ENCODE data around the gene MATN3. TPM values are rescaled to one million over a fixed set of nuclear protein-coding genes. Genes with fewer than 3 reads are reported as not detected.
A peak's percentile ranks its signal among the peaks of the same experiment; 100 is the strongest.

Gene MATN3
- total RNA-seq, 2 donors from 2014 or later = not detected

DNA sequence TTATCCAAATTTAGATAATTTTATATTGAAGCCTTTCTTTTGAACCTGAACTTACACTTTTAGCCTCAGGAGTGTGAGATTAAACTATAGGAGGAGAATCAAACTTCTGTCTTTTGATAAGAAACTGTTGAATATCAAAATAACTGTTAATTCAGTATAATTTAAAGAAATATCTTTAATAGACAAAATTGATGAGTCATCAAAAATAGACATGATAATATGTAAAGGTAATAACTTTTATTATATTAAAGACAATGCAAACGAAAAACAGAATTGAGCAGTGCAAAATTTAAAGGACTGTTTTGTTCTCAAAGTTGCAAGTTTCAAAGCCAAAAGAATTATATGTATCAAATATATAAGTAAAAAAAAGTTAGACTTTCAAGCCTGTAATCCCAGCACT, 20.6 kb downstream of the MATN3 start:
- no peaks in the 10 kb centered on the region for H3K27me3 ChIP-seq
- H3K4me3 ChIP-seq = no peak overlapping the region
- peaks cover 20% of the 10 kb centered on the region for H3K4me1 ChIP-seq
- DNase-seq (no peak), ATAC-seq (no peak)
- WGBS, 2 donors = 71 to 82% methylated on average over 1 of the region's 1 CpG
- no peaks in the 10 kb centered on the region for H3K9me3 ChIP-seq
- no peaks in the 10 kb centered on the region for H3K36me3 ChIP-seq (replicated peaks in 1 of 2; ENCODE audit: insufficient read depth in 1 of 2, low read depth in 2 of 2)
- TF ChIP-seq, protein P1, sequence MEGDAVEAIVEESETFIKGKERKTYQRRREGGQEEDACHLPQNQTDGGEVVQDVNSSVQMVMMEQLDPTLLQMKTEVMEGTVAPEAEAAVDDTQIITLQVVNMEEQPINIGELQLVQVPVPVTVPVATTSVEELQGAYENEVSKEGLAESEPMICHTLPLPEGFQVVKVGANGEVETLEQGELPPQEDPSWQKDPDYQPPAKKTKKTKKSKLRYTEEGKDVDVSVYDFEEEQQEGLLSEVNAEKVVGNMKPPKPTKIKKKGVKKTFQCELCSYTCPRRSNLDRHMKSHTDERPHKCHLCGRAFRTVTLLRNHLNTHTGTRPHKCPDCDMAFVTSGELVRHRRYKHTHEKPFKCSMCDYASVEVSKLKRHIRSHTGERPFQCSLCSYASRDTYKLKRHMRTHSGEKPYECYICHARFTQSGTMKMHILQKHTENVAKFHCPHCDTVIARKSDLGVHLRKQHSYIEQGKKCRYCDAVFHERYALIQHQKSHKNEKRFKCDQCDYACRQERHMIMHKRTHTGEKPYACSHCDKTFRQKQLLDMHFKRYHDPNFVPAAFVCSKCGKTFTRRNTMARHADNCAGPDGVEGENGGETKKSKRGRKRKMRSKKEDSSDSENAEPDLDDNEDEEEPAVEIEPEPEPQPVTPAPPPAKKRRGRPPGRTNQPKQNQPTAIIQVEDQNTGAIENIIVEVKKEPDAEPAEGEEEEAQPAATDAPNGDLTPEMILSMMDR (IDR thresholded peaks at IDR 0.05) = no peak
- no peak for TF ChIP-seq POLR2A (IDR thresholded peaks at IDR 0.05)
- intact Hi-C loops (cut with DNase I) = no loop called here
- H3K27ac ChIP-seq = no peak overlapping the region

GRCh38 chr2:19990416-19990728, 22.1 kb downstream of the MATN3 start:
- DNase-seq (no peak), ATAC-seq (no peak)
- no peaks in the 10 kb centered on the region for H3K27me3 ChIP-seq
- H3K4me1 ChIP-seq = peaks cover 20% of the 10 kb centered on the region
- TF ChIP-seq, protein P1 (IDR thresholded peaks at IDR 0.05) = no peak
- no peak for TF ChIP-seq POLR2A (IDR thresholded peaks at IDR 0.05)
- peak overlapping the region; percentile 52 to 75 for H3K4me3 ChIP-seq
- no peaks in the 10 kb centered on the region for H3K36me3 ChIP-seq (replicated peaks in 1 of 2; ENCODE audit: insufficient read depth in 1 of 2, low read depth in 2 of 2)
- WGBS, 2 donors = 9 to 20% methylated on average over 6 to 10 of the region's 10 CpGs
- no peaks in the 10 kb centered on the region for H3K9me3 ChIP-seq
- intact Hi-C loops (cut with DNase I) = no loop called here
- peak overlapping the region in 2 of 4 donors; percentile 38 to 57 for H3K27ac ChIP-seq

DNA sequence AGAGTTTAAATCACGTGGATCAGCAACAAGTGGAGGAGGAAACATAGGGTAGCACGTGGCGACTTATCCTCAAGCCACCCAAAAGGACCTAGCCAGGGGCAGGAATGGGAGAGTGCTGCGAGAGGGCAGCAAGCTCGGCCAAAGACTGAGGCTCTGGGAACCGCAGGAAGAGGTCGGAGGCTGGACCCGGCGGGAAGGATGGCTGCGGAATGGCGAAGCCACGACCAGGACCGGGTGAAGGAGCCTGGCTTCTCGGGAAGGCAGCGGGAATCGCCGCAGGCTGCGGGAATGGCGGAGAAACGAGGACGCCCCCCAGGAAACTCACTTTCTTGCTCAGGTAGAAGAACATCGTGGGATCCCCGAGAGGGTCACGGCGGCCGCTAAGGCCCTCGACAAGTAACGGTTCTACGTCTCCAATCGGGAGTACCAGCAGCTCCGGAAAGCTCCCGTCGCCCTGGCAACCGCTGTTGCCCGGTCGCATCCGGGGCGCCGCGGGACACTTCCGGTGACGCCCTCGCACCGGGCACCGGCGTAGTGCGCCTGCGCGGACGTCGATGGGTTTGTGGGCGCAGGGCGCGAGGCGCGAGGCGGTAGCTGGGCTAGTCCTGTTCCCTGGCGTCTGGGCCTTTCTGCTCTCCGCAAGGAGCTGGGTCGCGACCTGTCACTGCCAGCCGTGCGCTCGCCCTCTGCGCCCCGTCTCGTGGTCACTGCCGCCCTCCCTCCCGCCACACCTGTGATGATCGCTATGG, 22.6 kb downstream of the MATN3 start, which contains the start of gene WDR35:
Gene WDR35, minus strand, starts transcription at position 439 of the 749 bp plus-strand sequence. Its CDS starts 90 bp downstream, at position 349.
- ATAC-seq = peak; percentile 99
- no peaks in the 10 kb centered on the region for H3K9me3 ChIP-seq
- TF ChIP-seq, protein P1 (IDR thresholded peaks at IDR 0.05) = no peak
- peak; percentile 19 to 71 (median 63) for TF ChIP-seq POLR2A (IDR thresholded peaks at IDR 0.05)
- peak; percentile 93 to 95 (median 93) for DNase-seq
- intact Hi-C loops (cut with DNase I) = no loop called here
- peak within 1 kb of the TSS; percentile 52 to 75 for H3K4me3 ChIP-seq
- no peaks in the 10 kb centered on the region for H3K27me3 ChIP-seq
- peak within 1 kb of the TSS in 2 of 4 donors; percentile 38 to 57 for H3K27ac ChIP-seq
- H3K36me3 ChIP-seq (replicated peaks in 1 of 2; ENCODE audit: insufficient read depth in 1 of 2, low read depth in 2 of 2) = no peaks in the 10 kb centered on the region
- H3K4me1 ChIP-seq = peaks cover 20% of the 10 kb centered on the region
- 0% methylated on average over 9 to 70 of the region's 70 CpGs for WGBS, 2 donors

- intact Hi-C loops (cut with DNase I) = no loop called here
Observed at GRCh38 chr2:19989342-19989666, 23.2 kb downstream of the MATN3 start.

More at GRCh38 chr2:19989342-19989666, 23.2 kb downstream of the MATN3 start:
- Histone ChIP-seq H3K36me3 (replicated peaks in 1 of 2; ENCODE audit: insufficient read depth in 1 of 2, low read depth in 2 of 2) (no peaks in the 10 kb centered on the region), H3K9me3 (no peaks in the 10 kb centered on the region), H3K27me3 (no peaks in the 10 kb centered on the region), H3K4me1 (peaks cover 20% of the 10 kb centered on the region), H3K4me3 (peak overlapping the region; percentile 52 to 75), H3K27ac (peak overlapping the region in 2 of 4 donors; percentile 38 to 57)
- no peak for ATAC-seq
- no peak for TF ChIP-seq POLR2A (IDR thresholded peaks at IDR 0.05)
- TF ChIP-seq, protein P1 (IDR thresholded peaks at IDR 0.05) = no peak
- WGBS, 2 donors = 3% methylated on average over 8 of the region's 8 CpGs
- DNase-seq = no peak
